ENCODE results near the gene SFXN4. TPM values are rescaled to one million over a fixed set of nuclear protein-coding genes. Genes with fewer than 3 reads are reported as not detected.

The SFXN4 gene
- total and polyA plus RNA-seq, 2 of the 4 experiments (the other 2 are of a cell fraction), result 12.0 to 12.5 TPM

DNA sequence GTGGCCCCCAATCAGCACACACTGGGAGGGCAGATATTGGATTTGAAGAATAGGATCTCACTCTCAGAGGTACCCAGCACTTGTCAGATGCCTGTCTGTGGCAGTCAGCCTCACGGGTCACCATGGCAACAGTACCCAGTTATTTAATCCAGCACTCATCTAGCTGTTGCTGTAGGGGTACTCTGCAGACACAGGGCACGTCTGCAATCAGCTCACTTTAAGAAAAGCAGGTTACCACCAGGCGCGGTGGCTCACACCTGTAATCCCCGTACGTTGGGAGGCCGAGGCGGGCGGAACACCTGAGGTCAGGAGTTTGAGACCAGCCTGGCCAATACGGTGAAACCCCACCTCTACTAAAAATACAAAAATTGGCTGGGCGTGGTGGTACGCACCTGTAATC is 11.9 kb downstream of the SFXN4 start:
- no peaks in the 10 kb centered on the region for H3K79me1 ChIP-seq (ENCODE audit: low read depth in 1 of 2, low read length in 2 of 2)
- no peaks in the 10 kb centered on the region for H4K20me1 ChIP-seq (ENCODE audit: insufficient read depth, low read length)
- in situ Hi-C loops (cut with MboI; ENCODE audit: low sequenced_read_pairs) (no loop called here), intact Hi-C loops (cut with micrococcal nuclease) (no loop called here), dilution Hi-C loops (cut with HindIII; ENCODE audit: low sequenced_read_pairs, unreplicated experiment) (no loop called here)
- H3K9ac ChIP-seq (ENCODE audit: low read depth, low read length), result no peak overlapping the region
- no peak overlapping the region for H4K5ac ChIP-seq (ENCODE audit: low read depth, low read length)
- H3K14ac ChIP-seq (replicated peaks; ENCODE audit: low read depth, low read length), result no peak overlapping the region
- H2AFZ ChIP-seq (replicated peaks; ENCODE audit: low read length, poor library complexity), result no peak overlapping the region
- H3K9me3 ChIP-seq (ENCODE audit: control insufficient read depth, insufficient read depth, low read length), result no peaks in the 10 kb centered on the region
- H2BK120ac ChIP-seq (ENCODE audit: low read depth, low read length), result no peak overlapping the region
- no peak overlapping the region for H2AK9ac ChIP-seq (replicated peaks; ENCODE audit: low read depth, low read length, poor library complexity)
- no peak overlapping the region for H2BK15ac ChIP-seq (ENCODE audit: low read depth, low read length)
- H4K91ac ChIP-seq (ENCODE audit: insufficient read depth, low read depth, low read length), result no peak overlapping the region
- no peak overlapping the region for H3K4me3 ChIP-seq (ENCODE audit: insufficient read depth, low read depth, low read length)
- H4K8ac ChIP-seq (ENCODE audit: low read depth in 2 of 2, low read length in 2 of 2), result no peak overlapping the region
- H3K9me1 ChIP-seq (ENCODE audit: insufficient read depth, low read length), result no peaks in the 10 kb centered on the region; the same call in 1 of the 2 replicates
- H2AK5ac ChIP-seq (ENCODE audit: low read depth, low read length), result no peak overlapping the region
- TF ChIP-seq RCOR1 (IDR thresholded peaks at IDR 0.05; ENCODE audit: insufficient replicate concordance, low read length), result no peak
- TF ChIP-seq RFX5 (IDR thresholded peaks at IDR 0.05; ENCODE audit: low read depth, low read length), result no peak
- TF ChIP-seq FOS (IDR thresholded peaks at IDR 0.05; ENCODE audit: low read depth, low read length), result no peak
- no peak for TF ChIP-seq ELK1 (IDR thresholded peaks at IDR 0.05; ENCODE audit: borderline replicate concordance, low read depth, low read length)
- no peak for TF ChIP-seq CTCF (conservative IDR thresholded peaks at IDR 0.05; ENCODE audit: low read depth, low read length)
- TF ChIP-seq MAZ (IDR thresholded peaks at IDR 0.05; ENCODE audit: borderline replicate concordance, low read depth, low read length), result no peak
- no peak for TF ChIP-seq MAFK (IDR thresholded peaks at IDR 0.05; ENCODE audit: low read depth, low read length)
- TF ChIP-seq USF2 (IDR thresholded peaks at IDR 0.05; ENCODE audit: low read depth, low read length), result no peak
- TF ChIP-seq CHD1 (IDR thresholded peaks at IDR 0.05; ENCODE audit: low read depth, low read length), result no peak
- no peak for TF ChIP-seq CEBPB (IDR thresholded peaks at IDR 0.05; ENCODE audit: low read depth, low read length)
- TF ChIP-seq SMC3 (IDR thresholded peaks at IDR 0.05; ENCODE audit: low read depth, low read length), result no peak
- no peak for TF ChIP-seq MXI1 (IDR thresholded peaks at IDR 0.05; ENCODE audit: borderline replicate concordance, low read depth, low read length)
- 62% methylated on average over 2 of the region's 12 CpGs; no CpG with 5 or more reads in 1 of the 2 experiments for WGBS, 2 experiments (ENCODE audit: extremely low coverage in 2 of 2, insufficient read length in 1 of 2)
- DNase-seq (no peak), ATAC-seq (ENCODE audit: low read depth) (no peak)
- H3K4me1 ChIP-seq (ENCODE audit: control insufficient read depth, insufficient read depth, low read length), result no peaks in the 10 kb centered on the region
- no peak overlapping the region for H3K27ac ChIP-seq (ENCODE audit: insufficient read depth, low read length)
- CTCF ChIA-PET, result no interaction called here
- no peak overlapping the region for H3K18ac ChIP-seq (ENCODE audit: low read depth, low read length)
- no peak overlapping the region for H2BK5ac ChIP-seq (ENCODE audit: low read depth, low read length, poor library complexity, severe bottlenecking)
- no peak overlapping the region for H3K4me2 ChIP-seq (ENCODE audit: low read depth, low read length)
- H3K4ac ChIP-seq (ENCODE audit: low read depth, low read length), result no peak overlapping the region
- H3K27me3 ChIP-seq (ENCODE audit: control insufficient read depth, insufficient read depth, low read length), result no peaks in the 10 kb centered on the region
- H2BK20ac ChIP-seq (ENCODE audit: low read depth, low read length), result no peak overlapping the region
- H3K56ac ChIP-seq (ENCODE audit: extremely low read depth, insufficient read depth, low read length), result no peak overlapping the region
- no TSS peak for BruUV-seq (replicated peaks)
- POLR2A ChIA-PET (ENCODE audit: unreplicated experiment), result no interaction called here
- H3K36me3 ChIP-seq (ENCODE audit: control insufficient read depth, insufficient read depth, low read length), result peaks cover 25% of the 10 kb centered on the region
- H3K23ac ChIP-seq (ENCODE audit: low read depth, low read length), result no peak overlapping the region

All from IMR-90 (cell line).